Measurements from ENCODE around the gene QTRT2.

The QTRT2 gene

DNA sequence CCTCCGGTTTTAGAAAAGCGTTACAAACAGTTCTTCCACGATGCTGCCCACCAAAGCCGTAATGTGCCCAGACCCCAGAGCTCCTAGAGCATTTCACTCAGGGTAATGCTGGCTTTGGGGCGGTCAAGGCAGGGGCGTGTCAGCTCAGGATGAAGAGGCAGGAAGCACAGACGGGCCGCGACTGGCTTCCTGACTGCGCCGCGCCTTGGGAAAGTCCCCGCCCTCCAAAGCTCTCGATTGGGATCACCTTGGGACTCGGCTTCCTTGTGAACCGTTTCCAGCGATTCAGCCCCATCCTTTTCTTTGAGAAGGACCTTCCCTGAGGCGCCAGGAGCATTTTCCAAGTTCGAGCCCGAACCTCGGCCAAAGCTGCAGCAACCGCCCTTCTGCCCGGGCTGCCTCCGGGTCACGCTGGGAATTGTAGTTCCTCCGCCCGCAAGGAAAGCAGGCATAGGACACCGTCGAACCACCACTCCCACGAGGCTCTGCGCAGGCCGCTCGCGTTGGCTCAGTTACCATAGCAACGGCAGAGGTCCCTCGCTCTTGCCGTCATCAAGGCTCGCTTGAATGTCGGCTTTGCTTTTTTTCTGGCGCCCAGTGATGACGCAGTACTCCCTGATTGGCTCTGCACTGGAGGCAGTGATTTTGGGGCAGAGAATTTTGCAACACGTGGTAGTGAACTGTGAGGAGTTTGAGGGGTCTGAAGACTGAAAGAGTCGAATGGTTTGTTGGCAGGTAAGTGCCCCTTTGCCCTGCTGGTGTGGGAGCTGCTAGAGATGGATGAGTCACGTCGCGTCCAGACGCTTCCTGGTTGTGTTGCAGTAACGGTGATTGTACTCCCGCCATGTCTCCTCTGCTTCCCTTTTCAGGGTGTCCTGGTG, at the start of gene QTRT2, which contains the start of gene CCDC191:
Gene QTRT2, plus strand, starts transcription at position 608 of the 881 bp plus-strand sequence. CDS start 8,521 bp downstream, outside the sequence.
Gene CCDC191, minus strand, starts transcription at position 397 of the 881 bp plus-strand sequence. Its CDS starts 60 bp downstream, at position 337.
- peak; percentile 100 for DNase-seq (ENCODE audit: low read depth)

DNA sequence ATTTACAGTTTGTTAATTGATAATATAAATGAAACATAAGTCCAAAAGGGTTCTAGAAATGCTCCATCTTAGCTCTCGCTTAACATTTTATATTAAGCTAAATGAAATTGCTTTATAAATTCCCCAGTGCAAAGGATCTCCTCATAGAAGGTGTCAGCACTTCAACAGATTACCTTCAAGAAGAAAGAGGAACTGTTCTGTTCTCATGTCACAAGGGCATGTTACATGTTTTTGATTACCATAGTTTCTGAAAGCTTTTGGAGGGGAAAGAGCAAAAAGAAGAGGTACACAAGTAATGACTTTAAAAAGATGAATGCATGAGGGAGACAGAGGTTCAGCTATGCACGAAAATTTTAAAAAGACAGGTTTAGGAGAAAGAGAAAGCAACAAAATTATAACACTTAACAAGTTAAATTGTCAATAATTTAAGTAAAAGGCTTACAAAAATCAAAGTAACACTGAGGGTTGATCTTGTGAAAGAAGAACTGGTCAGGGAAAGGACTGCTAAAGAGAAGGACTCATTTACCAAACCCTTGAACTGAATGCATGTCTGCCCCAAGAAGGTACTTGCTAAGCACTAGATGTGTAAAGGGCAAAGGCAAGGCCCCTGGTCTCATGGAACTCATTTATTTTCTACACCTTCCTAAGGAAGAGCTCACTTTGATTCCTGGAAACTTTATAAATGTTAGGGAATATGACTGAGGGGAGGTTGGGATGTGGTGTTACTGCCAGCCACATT, 45.3 kb upstream of the QTRT2 start:
- DNase-seq (ENCODE audit: low read depth) = no peak

DNA sequence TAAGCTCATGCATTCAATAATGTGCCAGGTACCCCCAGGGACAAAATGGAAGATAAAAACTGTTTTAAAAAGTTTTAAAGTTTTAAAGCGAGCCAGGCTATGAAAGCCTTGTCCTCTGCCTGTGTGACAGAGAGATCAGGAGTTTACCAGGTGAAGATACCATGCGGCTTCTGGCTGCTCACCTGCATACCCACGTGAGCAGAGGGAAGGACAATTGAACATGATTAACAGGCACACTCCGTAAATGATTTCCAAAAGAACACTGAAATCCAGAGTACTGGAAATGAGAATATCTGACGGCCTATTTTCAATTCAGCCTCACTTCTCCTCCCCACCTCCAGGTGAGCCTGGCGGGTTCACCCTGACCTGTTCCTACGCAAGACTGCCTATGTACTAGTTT, 42.3 kb upstream of the QTRT2 start:
- DNase-seq (ENCODE audit: low read depth) = no peak

DNA sequence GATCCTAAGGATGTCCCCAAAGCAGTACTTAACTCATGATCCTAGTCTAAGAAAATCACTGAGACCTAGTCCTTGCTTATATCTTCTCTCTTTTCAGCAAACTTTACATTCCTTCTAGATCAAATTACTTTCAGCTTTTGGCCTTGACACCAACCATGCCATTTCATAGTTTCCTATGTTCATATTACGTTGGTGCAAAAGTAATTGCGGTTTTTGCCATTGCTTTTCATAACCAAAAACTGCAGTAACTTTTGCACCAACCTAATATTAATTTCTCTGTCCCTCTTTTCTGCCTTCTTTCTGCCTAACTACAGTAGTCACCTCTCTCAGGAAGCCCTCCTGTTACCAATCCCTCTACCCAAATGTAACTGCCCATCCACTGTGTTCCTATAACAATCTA, 37.1 kb upstream of the QTRT2 start:
- DNase-seq (ENCODE audit: low read depth) = no peak

DNA sequence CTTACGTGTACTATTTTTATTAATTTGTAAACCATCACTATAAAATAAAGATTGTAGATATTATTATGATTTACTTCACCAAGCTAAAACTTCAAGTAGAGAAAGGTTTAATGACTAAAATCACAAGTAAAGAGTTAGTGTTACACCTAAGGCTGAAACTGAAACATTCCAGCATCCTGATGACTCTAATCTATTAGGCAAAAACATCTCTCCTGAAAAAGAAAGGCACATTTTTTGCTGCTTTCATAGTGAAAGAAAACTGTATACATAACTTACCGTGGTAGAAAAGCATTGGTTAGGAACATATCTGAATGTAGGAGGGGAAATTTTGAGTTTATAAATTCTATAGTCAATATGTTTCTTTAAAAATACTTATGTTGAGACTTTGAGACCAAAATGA, 35.6 kb upstream of the QTRT2 start:
- DNase-seq (ENCODE audit: low read depth) = no peak

DNA sequence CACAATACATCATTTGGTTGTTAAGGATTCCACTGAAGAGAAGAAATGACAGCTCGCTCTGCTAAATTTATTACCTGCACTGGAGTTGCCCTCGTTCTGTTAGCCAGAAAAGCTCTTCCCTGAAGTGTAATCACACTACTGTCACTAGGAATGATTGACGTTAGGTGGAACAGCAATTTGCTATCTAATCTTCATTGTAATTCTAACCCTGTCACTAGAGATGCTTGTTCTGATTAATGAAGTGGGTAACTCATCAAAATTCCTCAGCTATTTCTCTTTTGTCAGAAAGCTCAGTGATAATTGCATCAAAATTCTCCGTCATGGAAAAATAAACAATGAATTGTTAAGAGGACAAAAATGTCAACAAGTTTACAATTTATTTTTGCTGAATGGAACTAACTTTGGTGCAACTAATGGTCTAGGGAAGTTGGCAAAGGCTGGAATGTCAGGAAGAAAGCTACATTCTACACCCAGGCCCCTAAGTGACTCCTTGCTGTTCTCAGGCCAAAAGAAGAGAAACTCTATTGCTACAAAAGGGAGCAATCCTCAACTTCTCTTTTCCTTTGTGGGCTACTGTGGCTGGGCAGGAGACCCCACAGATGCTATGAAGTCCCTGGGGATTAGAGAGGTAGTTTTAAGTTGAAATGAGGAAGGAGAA, 34.3 kb upstream of the QTRT2 start:
- peak; percentile 33 for DNase-seq (ENCODE audit: low read depth)

DNA sequence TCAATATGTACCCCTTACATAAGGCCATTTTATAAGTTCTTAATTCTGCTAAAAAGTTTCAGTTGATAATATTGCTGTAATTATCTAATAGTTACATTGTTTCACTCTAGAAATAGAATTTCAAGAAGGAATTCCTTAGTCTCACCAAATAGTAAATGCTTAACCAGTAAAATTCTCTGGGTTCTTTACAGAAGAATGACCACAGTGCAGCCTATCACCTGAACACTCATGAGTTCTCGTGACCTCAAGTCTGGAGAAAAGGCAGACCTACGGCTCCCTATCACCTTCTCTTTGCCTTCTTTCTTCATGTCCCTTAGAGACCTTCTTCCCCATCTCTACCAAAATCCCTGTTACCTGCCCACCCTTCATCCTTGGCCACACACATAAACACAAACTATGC, 31.1 kb upstream of the QTRT2 start:
- no peak for DNase-seq (ENCODE audit: low read depth)

DNA sequence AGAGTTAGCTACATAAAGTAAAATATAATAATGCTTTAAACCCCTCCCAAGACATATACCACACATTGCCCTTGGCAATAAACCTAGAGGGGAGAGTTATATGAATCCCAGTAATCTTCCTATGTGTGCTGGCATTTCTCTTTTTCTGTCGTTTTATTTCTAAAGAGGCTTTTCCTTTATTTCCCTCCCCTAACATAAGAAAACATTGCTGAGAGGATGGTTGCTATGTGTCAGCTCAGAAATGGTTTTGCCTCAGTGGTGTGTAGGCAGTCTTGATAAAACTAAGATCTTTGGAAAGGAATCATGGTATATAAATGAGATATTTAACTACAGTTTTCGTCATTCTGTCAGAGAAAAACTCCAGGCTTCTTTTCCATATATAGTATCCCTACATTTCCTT, 30.2 kb upstream of the QTRT2 start:
- DNase-seq (ENCODE audit: low read depth) = no peak

DNA sequence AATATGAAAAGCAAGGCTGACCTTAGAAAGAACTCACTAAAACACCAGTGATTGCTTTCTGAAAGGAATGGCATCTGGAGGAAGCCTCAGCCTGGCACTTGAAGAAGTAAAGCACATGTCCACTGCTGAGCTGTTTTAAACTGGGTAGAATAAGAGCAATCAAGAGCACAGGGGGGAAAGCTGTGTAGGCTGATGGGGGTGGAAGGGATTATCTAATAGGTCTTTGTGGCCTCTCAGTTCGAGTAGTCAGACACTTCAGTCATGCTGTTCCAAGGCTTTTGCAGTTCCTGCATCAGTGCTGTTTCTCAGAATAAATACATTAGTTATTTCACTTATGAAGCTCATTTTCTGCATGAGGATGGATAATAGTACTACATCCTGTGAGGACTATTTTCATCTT, 22.8 kb upstream of the QTRT2 start:
- no peak for DNase-seq (ENCODE audit: low read depth)

DNA sequence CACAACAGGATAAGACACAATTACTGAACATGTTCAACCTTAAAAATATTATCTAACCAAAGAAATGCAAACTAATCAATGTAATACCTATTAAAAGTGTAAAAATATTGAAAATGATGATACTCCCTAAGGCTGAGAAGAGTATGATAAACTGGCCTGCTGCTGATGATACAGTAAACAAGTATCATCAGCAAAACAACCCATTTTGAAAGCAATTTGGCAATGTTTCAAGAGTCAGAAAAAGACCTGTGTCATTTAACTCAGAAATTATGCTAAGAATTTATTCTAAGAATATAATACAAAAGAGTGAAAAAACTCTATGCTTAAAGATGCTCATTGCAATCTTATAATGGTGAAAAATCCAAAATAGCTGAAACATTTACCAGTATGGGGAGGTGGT, 22.3 kb upstream of the QTRT2 start:
- no peak for DNase-seq (ENCODE audit: low read depth)

DNA sequence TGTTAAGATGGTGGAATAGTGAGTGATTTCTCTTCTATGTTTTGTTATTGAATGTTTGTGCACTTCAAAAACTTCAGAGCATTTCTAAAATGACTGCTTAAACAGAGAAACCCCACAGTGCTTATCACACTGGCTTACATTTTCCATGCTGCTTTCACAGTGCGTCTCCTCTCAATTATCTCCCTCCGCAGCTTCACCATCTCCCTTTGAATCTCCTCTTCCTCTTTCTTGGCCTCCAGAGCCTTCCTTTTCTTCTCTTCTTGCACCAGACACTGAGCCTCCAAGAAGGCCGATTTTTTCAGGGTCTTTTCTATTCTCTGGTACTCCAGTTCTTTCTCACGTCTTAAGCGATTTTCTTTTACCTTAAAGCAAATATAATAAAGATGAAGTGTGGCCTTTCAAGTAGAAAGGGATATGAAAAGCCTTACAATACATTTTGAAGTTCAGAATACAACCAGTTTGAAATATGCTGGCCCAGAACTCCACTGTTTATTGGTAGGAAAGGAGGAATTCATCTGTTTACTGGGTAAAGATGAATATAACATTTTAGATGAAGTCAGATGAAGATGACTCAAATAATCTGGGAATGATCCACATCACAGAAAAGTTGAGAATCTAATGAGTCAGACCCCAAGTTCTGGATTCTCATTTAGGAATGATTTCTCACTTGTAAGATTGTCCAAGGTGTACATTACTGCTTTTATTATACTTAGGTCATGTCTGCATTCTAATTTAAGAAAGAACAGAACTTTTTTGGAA, 21.6 kb upstream of the QTRT2 start:
- peak; percentile 35 for DNase-seq (ENCODE audit: low read depth)

DNA sequence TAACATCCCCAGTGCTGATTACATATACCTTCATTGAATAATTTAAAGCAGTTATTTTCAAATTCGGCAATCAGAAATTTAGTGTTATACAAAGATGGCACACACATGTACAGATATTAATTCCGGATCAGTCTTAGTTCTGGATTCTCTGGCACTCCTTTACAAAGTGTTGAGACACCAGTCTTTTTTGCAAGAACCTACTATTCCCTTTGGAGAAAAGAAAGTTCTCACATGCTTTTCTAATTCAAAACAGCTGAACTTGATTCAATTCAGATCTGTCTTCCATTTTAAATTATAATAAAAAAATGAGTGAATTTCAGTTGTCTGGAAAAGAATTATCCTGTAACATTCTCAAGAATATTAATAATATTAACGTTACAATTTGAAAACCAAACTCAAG, 20.6 kb upstream of the QTRT2 start:
- DNase-seq (ENCODE audit: low read depth) = no peak

DNA sequence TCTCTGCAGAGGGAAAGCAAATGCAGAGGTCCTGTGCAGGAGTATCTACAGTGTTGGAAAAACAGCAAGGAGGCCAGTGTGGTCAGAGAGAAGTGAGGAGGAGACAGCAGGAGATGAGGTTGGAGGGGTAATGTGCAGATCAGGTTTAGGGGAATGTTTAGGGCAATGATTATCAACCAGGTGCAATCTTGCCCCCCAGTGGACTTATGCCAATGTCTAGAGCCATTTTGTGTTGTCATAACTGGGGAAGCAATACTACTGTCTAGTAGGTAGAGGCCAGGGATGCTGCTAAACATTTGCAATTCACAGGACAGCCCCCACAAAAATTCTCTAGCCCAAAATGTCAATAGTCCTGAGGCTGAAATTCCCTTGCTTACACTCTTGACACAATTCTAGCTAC, 13.3 kb upstream of the QTRT2 start:
- no peak for DNase-seq (ENCODE audit: low read depth)

DNA sequence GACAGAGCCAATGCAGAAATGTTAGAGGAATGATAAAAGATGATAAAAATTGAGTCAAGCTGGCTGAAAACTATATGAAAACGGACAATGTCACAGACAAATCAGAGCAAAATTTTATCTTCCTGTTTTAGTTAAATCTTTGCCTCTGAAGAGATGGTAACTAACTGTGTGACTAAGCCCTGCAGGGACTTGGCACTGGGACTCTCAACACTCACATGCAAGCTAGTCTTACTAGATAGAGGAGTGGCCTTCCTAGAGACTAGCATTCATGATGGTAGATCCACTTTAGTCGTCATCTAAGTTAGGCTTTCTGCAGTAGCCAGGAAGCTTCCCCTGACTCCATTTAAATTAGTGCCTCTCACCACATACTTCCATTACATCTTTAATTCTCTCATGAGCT, 4.3 kb upstream of the QTRT2 start:
- DNase-seq (ENCODE audit: low read depth) = peak; percentile 4

DNA sequence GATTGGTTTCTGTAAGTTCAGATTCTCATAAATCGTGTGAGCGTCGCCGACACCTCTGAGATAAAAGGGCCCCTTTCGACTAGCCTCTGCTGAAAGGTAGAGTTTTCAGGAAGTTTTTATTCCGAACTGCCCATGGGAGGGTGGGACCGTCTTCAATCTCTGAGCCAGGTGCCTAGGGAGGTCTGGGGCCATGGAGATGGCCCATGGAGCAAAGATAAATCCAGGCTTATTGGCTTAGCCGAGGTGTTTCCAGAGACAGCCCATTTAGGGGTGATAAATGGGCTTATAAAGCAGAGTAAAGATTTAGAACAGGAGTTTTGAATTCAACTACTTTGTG, 442 bp downstream of the QTRT2 start:
- no peak for DNase-seq (ENCODE audit: low read depth)

DNA sequence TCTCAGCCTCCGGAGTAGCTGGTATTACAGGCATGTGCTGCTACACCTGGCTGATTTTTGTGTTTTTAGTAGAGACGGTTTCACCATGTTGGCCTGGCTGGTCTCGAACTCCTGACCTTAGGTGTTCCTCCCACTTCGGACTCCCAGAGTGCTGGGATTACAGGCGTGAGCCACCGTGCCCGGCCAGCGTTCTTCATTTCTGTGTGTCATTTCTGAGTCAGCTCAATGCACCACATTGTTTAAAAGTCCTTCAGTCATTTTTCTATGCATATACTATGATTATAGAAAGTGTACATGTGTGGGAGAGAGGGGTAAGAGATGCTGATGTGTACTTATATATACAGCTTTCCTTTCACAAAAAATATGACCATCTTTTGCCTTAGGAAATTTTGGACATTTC, 2.1 kb downstream of the QTRT2 start:
- no peak for DNase-seq (ENCODE audit: low read depth)

DNA sequence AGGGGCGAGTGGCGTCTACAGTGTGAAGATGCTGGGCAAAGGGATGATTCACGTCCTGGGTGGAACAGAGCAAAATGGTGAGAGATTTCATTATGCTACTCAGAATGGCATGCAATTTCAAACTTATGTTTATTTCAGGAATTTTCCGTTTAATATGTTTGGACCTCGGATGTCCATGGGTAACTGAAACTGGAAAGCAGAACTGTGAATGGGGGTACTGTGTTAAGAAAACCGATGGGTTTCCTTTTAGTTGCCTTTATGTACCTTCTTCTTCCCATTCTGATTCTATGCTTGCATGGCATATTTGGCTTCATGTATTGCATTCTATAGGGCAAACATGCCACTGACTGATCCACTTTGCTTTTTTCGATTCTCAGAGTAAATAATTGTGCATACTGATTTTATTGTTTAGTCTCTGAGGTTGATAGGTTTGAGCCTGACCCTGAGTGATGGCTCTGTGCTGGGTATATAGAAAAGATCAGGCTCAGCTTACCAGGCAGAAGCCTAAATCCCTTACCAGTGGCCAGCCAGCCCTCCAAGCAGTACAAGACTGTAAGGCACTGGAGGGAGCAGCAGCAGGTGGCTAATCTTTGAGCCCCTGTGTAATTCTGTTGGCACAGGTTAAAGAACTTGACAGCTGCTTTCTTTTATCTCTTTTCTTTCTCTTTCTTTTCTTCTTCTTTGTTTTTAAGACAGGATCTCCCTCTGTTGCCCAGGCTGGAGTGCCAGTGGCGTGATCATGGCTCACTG, 4.5 kb downstream of the QTRT2 start:
- no peak for DNase-seq (ENCODE audit: low read depth)

DNA sequence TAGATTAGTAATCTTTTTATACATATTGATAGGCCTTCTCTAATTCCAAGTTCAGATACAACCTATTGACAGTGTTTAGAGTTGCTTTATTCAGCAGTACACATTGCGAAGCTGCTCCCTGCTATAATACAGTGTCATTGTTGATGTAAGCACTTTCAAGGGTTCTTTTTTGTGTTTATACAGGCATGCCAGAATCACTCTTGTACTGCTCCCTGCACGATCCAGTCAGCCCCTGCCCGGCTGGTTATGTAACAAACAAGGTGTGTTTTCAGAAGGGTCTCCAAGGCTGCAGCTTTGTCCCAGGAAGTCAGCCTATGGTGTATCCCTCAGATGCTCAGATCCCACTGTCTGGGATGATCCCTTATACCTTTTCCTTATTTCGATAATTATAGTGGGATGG, 11.3 kb downstream of the QTRT2 start:
- DNase-seq (ENCODE audit: low read depth) = no peak

DNA sequence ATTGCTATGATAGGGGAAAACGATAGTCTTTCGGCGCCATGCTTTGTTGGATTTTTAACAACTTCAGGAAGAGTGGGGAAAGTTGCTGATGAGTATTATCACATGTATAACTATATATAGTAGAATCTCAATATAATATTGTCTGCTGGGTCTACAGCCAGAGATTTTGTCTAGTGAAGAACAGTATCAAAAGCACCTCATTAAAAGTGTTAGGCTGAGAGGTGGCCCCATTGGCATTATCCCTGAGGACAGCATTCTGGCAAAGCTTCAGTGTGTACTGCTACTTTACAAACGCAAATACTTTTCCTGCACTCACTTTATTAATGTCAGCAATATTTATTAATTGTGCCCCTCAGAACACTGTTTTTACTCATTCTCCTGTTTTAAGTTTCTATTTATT, 11.8 kb downstream of the QTRT2 start:
- no peak for DNase-seq (ENCODE audit: low read depth)

DNA sequence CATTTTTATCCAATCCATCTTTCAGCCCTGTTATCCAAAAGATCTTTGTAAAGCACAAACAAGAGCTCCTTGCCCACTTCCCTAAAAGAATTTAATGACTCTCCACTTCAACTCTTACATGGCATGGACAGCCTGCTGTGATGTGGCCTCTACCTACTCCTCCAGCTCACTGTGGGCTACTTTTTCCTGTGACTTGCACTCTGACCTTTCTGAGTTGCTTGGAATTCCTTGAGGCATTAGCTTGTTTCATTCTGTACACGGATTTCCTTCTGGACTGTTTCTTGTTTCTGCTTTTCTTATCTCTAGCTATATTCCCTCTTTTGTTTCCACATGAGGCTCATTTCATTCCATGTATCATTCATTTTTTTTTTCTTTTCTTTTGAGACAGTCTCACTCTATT, 15.2 kb downstream of the QTRT2 start:
- no peak for DNase-seq (ENCODE audit: low read depth)

DNA sequence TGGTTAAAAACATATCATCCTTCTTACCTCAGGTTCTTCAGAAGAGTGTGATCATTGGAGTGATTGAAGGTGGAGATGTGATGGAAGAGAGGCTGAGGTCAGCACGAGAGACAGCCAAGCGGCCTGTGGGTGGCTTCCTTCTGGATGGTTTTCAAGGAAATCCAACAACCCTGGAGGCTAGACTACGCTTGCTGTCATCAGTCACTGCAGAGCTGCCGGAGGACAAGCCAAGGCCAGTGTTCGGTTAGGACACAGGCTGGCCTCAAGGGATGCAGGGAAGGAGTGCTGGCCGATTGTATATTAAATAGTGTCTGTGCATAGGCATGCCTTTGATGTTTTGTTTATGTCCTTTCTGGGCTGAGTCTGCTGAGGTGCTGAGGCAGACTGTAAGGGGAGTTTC, 20.2 kb downstream of the QTRT2 start:
- no peak for DNase-seq (ENCODE audit: low read depth)

Measured in EH (cell line).